Endothelial cell of umbilical vein (primary cell): ENCODE results near the gene HK3. TPM values are rescaled to one million over a fixed set of nuclear protein-coding genes. Genes with fewer than 3 reads are reported as not detected.

Experiments
- BruUV-seq: library from RNA; stranded (reverse); fragments of 400-500 nt; replicated peaks from 2 replicates; lab custom pipeline; 2021; lab: Mats Ljungman, UMichigan
- CTCF ChIA-PET: fragments of 300-600, 350-600 bp; sonication (Branson Sonifier 250); formaldehyde crosslinking; loops from one replicate; lab custom pipeline; 2021; ENCODE audit warnings: antibody characterized with exemption, inconsistent platforms; lab: Charles Lee
- POLR2A ChIA-PET: fragments of 300-600, 350-600 bp; sonication (Branson Sonifier 250); formaldehyde crosslinking; loops from one replicate; lab custom pipeline; 2021; ENCODE audit warnings: antibody characterized with exemption, inconsistent platforms; lab: Charles Lee
- DNase-seq: peaks from one replicate; pipeline ENCODE4 v3.0.0-alpha.2; 2011; ENCODE audit warnings: low read depth, low spot score
- FAIRE-seq: peaks from 2 replicates; lab custom pipeline; 2011; peaks lifted over from hg19 to GRCh38; lab: Jason Lieb, UNC
- H2AFZ ChIP-seq: 2 replicates; pipeline ENCODE4 v1.6.0; 2012; ENCODE audit warnings: low read depth, low read length, control low read depth, inconsistent platforms
- H3K27ac ChIP-seq: 2 replicates; pipeline ENCODE4 v1.5.1; 2011; ENCODE audit warnings: low read depth, mild to moderate bottlenecking, control low read depth, low read length, moderate library complexity; ENCODE audit not compliant: insufficient read depth
- H3K27me3 ChIP-seq, 2 experiments: 2 replicates each; pipeline versions ENCODE4 v1.6.0 to v1.6.1; 2011; ENCODE audit warnings: low read length in 2 of 2, mixed read lengths in 1 of 2; ENCODE audit not compliant: control insufficient read depth in 2 of 2, insufficient read depth in 2 of 2
- H3K36me3 ChIP-seq, 2 experiments: 2 replicates in 1 of 2; 3 replicates in 1 of 2; pipeline ENCODE4 v1.5.1; 2011; ENCODE audit warnings: low read length in 2 of 2, mild to moderate bottlenecking in 1 of 2, moderate library complexity in 1 of 2; ENCODE audit not compliant: control insufficient read depth in 2 of 2, insufficient read depth in 2 of 2; ENCODE audit errors: extremely low read depth in 1 of 2
- H3K4me1 ChIP-seq: 3 replicates; pipeline ENCODE4 v1.5.1; 2011; ENCODE audit warnings: mild to moderate bottlenecking, low read length; ENCODE audit not compliant: control insufficient read depth, insufficient read depth; ENCODE audit errors: extremely low read depth
- H3K4me2 ChIP-seq: 2 replicates; pipeline ENCODE4 v1.6.1; 2011; ENCODE audit warnings: low read length, control low read depth, mixed read lengths; ENCODE audit not compliant: insufficient read depth
- H3K4me3 ChIP-seq, 3 experiments: fragments of 200-600 bp in 1 of 3; sonication (generic), shearing (Covaris generic) in 1 of 3; replicated peaks in 1 of 3; 2 replicates each; pipeline ENCODE4 v1.5.1; 2011 to 2016; ENCODE audit warnings: control low read depth in 3 of 3, low read length in 3 of 3, mild to moderate bottlenecking in 2 of 3, inconsistent platforms in 1 of 3, low read depth in 1 of 3, moderate library complexity in 1 of 3; ENCODE audit not compliant: insufficient read depth in 1 of 3
- H3K79me2 ChIP-seq: 2 replicates; pipeline ENCODE4 v1.6.0; 2012; ENCODE audit warnings: low read length, inconsistent platforms; ENCODE audit not compliant: control insufficient read depth, insufficient read depth
- H3K9ac ChIP-seq: replicated peaks from 2 replicates; pipeline ENCODE3; 2011; ENCODE audit warnings: low read length, control low read depth; ENCODE audit not compliant: insufficient read depth; ENCODE audit errors: extremely low read depth
- H3K9me1 ChIP-seq: replicated peaks from 3 replicates; pipeline ENCODE4 v1.6.0; 2011; ENCODE audit warnings: mild to moderate bottlenecking, low read length; ENCODE audit not compliant: control insufficient read depth, insufficient read depth; ENCODE audit errors: extremely low read depth
- H3K9me3 ChIP-seq: replicated peaks from 2 replicates; pipeline ENCODE4 v1.5.1; 2012; ENCODE audit warnings: low read length, inconsistent platforms; ENCODE audit not compliant: control insufficient read depth, insufficient read depth
- H4K20me1 ChIP-seq: replicated peaks from 2 replicates; pipeline ENCODE3; 2011; ENCODE audit warnings: mild to moderate bottlenecking, low read length; ENCODE audit not compliant: control insufficient read depth, insufficient read depth; ENCODE audit errors: extremely low read depth
- EZH2 ChIP-seq: IDR thresholded peaks from 2 replicates; pipeline ENCODE4 v1.6.1; 2012; ENCODE audit warnings: borderline replicate concordance, low read depth, mild to moderate bottlenecking, moderate library complexity, low read length, inconsistent platforms; ENCODE audit not compliant: severe bottlenecking
- FOS ChIP-seq: IDR thresholded peaks from 2 replicates; pipeline ENCODE4 v1.6.1; 2011; ENCODE audit warnings: mild to moderate bottlenecking, low read length, moderate library complexity, borderline replicate concordance; ENCODE audit not compliant: insufficient read depth
- GATA2 ChIP-seq: IDR thresholded peaks from 2 replicates; pipeline ENCODE4 v1.7.0; 2011; ENCODE audit warnings: low read depth, mild to moderate bottlenecking, moderate library complexity, mixed read lengths, low read length; ENCODE audit not compliant: insufficient read length, insufficient read depth
- JUN ChIP-seq: IDR thresholded peaks from 2 replicates; pipeline ENCODE4 v1.6.1; 2011; ENCODE audit warnings: borderline replicate concordance, low read depth; ENCODE audit not compliant: insufficient read length, insufficient read depth
- MYC ChIP-seq: IDR thresholded peaks from one replicate; pipeline ENCODE4 v1.6.1; 2011; ENCODE audit warnings: mild to moderate bottlenecking, low read depth, low read length
- POLR2A ChIP-seq: IDR thresholded peaks from 2 replicates; pipeline ENCODE4 v1.6.1; 2012; ENCODE audit warnings: low read depth, mild to moderate bottlenecking, control low read depth, low read length
- POLR2AphosphoS5 ChIP-seq: IDR thresholded peaks from 2 replicates; pipeline ENCODE4 v1.6.1; 2012; ENCODE audit warnings: low read depth, mild to moderate bottlenecking, control low read depth, low read length, moderate library complexity; ENCODE audit not compliant: insufficient read depth
- dilution Hi-C: fragments of 300-500 bp; cut with MboI; formaldehyde crosslinking; loops from one replicate; pipeline ENCODE4 v1.15.0; 2019; ENCODE audit warnings: low sequenced_read_pairs; ENCODE audit not compliant: extremely low pct_ligation_motif_present
- intact Hi-C: fragments of 100-400 bp; cut with micrococcal nuclease; formaldehyde crosslinking; loops from one replicate; pipeline ENCODE4 v1.10.0; 2022
- polyA plus RNA-seq, 4 experiments: library from polyadenylated mRNA; depleted of rRNA in 3 of 4; stranded (reverse) in 3 of 4; unstranded in 1 of 4; fragments of >200 nt; gene quantifications; 2 replicates each; pipeline versions ENCODE4 v1.2.1 to v1.2.3, GENCODE V29; 2011 to 2012; ENCODE audit warnings: missing spikeins in 1 of 4
- total RNA-seq: library from RNA; stranded (reverse); gene quantifications from 2 replicates; pipeline ENCODE4 v1.2.3, GENCODE V29; 2021
- TF ChIP-seq, protein P1 (sequence below), 2 donors: IDR thresholded peaks; 1 replicate in 1 of 2; 2 replicates in 1 of 2; pipeline ENCODE4 v1.5.1; 2011; ENCODE audit warnings: low read length in 2 of 2, mild to moderate bottlenecking in 2 of 2, moderate library complexity in 2 of 2, control low read depth in 1 of 2, inconsistent platforms in 1 of 2, low read depth in 1 of 2; ENCODE audit not compliant: insufficient read depth in 1 of 2; ENCODE audit errors: extremely low read depth in 1 of 2
- TF ChIP-seq, protein P2 (sequence below): IDR thresholded peaks from 2 replicates; pipeline ENCODE4 v1.6.1; 2011; ENCODE audit not compliant: insufficient read depth, insufficient read length

Gene HK3
- total and polyA plus RNA-seq, 2 donors (not counting 3 experiments of a cell fraction or from before 2014, with no cell fraction given): not detected

DNA sequence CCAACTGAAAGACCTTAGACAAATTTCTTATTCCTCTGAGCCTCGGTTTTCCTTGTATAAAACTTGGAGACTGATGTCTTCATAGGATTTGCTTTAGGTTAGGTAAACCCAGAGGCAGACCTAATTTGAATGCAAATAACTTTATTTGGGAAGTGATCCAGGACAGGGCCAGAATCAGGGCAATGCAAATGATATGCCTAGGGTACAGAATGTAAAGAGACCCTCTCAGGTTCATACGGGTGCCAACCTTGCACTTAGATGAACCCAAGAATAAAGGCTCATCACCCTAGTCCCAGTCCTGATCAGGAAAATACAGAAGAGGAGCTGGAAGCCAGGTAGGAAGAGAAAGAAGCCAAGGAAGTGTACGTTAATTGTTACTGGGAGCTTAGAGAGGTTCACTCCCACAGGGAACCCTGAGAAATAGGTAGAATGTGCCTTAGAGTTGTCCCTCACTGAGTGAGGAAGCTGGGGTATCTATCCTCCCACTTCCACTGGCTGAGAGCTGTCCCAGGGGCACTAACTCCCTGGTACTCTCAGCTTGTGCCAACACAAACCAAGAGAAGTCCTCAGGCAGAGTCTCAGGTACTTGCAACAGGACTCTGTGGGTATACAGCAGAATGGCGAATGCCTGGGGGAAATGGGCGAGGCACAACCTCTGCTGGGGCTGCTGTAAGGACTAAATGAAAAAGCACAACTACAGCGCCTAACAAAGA is 3.1 kb upstream of the HK3 start:
- CTCF ChIA-PET: interaction anchor here (1.1 to 7.3 kb wide), 2 partner anchors 242 to 244 kb away, joined by 3 to 42 read pairs; no protein-coding TSS in a partner anchor
- Histone ChIP-seq H3K36me3 (peaks cover 24 to 40% of the 10 kb centered on the region in 2 experiments), H3K4me2 (no peak overlapping the region), H4K20me1 (no peaks in the 10 kb centered on the region), H3K27me3 (no peaks in the 10 kb centered on the region), H3K9me1 (no peaks in the 10 kb centered on the region), H3K79me2 (no peaks in the 10 kb centered on the region), H3K4me3 (no peak overlapping the region), H3K9ac (no peak overlapping the region), H3K27ac (no peak overlapping the region), H3K9me3 (no peaks in the 10 kb centered on the region), H3K4me1 (peaks cover 11% of the 10 kb centered on the region), H2AFZ (no peak overlapping the region)
- TF ChIP-seq, protein P1, sequence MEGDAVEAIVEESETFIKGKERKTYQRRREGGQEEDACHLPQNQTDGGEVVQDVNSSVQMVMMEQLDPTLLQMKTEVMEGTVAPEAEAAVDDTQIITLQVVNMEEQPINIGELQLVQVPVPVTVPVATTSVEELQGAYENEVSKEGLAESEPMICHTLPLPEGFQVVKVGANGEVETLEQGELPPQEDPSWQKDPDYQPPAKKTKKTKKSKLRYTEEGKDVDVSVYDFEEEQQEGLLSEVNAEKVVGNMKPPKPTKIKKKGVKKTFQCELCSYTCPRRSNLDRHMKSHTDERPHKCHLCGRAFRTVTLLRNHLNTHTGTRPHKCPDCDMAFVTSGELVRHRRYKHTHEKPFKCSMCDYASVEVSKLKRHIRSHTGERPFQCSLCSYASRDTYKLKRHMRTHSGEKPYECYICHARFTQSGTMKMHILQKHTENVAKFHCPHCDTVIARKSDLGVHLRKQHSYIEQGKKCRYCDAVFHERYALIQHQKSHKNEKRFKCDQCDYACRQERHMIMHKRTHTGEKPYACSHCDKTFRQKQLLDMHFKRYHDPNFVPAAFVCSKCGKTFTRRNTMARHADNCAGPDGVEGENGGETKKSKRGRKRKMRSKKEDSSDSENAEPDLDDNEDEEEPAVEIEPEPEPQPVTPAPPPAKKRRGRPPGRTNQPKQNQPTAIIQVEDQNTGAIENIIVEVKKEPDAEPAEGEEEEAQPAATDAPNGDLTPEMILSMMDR (IDR thresholded peaks at IDR 0.05; ENCODE audit: extremely low read depth in 1 of 2, insufficient read depth in 1 of 2, low read depth in 1 of 2, low read length in 2 of 2): no peak
- no peak for TF ChIP-seq POLR2AphosphoS5
- no peak for TF ChIP-seq EZH2
- TF ChIP-seq GATA2: no peak
- no peak for TF ChIP-seq JUN
- TF ChIP-seq POLR2A: no peak
- no peak for TF ChIP-seq MYC
- no peak for TF ChIP-seq FOS
- TF ChIP-seq, protein P2, sequence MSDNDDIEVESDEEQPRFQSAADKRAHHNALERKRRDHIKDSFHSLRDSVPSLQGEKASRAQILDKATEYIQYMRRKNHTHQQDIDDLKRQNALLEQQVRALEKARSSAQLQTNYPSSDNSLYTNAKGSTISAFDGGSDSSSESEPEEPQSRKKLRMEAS: no peak
- BruUV-seq: no TSS peak
- no peak for DNase-seq
- intact Hi-C loops: no loop called here
- dilution Hi-C loops: no loop called here
- POLR2A ChIA-PET: no interaction called here
- FAIRE-seq: no peak
